B cell (primary cell): ENCODE data around the gene DDAH1. TPM values are rescaled to one million over a fixed set of nuclear protein-coding genes. Genes with fewer than 3 reads are reported as not detected.

Experiments used
- ATAC-seq: fragments of 200-7000 bp; cut with Tn5 transposase; one replicate; pipeline ENCODE4 v1.10.0; 2021; ENCODE audit warnings: low read depth, mild to moderate bottlenecking, moderate number of reproducible peaks, moderate library complexity
- CTCF ChIA-PET: fragments of 350-600 bp; sonication (Branson Sonifier 250); formaldehyde crosslinking; loops from one replicate; lab custom pipeline; 2021; ENCODE audit warnings: antibody characterized with exemption, inconsistent platforms; lab: Charles Lee
- POLR2A ChIA-PET: fragments of 350-600 bp; sonication (Branson Sonifier 250); formaldehyde crosslinking; loops from one replicate; lab custom pipeline; 2021; ENCODE audit warnings: antibody characterized with exemption; lab: Charles Lee
- DNase-seq: peaks from one replicate; pipeline ENCODE4 v3.0.0; 2013
- H2AFZ ChIP-seq: 2 replicates; pipeline ENCODE4 v1.6.1; 2012; ENCODE audit warnings: mild to moderate bottlenecking, low read depth, low read length; ENCODE audit not compliant: insufficient read depth, poor library complexity, severe bottlenecking
- H3K27ac ChIP-seq, 2 donors: 1 replicate in 1 of 2; 2 replicates in 1 of 2; pipeline ENCODE4 v1.5.1; 2012 to 2013; ENCODE audit warnings: low read length in 2 of 2, mild to moderate bottlenecking in 2 of 2, moderate library complexity in 1 of 2
- H3K27me3 ChIP-seq, 4 experiments: fragments of 200-600 bp in 1 of 4; sonication (generic) in 1 of 4; replicated peaks in 1 of 4; 1 replicate in 2 of 4; 2 replicates in 2 of 4; pipeline versions ENCODE4 v1.6.1 to v1.7.0; 2013 to 2016; ENCODE audit warnings: low read length in 3 of 4, mild to moderate bottlenecking in 2 of 4, mixed read lengths in 1 of 4, moderate library complexity in 1 of 4; ENCODE audit not compliant: insufficient read depth in 4 of 4, control insufficient read depth in 3 of 4; ENCODE audit errors: control extremely low read depth in 1 of 4
- H3K36me3 ChIP-seq, 2 experiments: replicated peaks in 1 of 2; 1 replicate in 1 of 2; 2 replicates in 1 of 2; pipeline versions ENCODE4 v1.6.1 to v1.7.1; 2013; ENCODE audit warnings: low read length in 1 of 2; ENCODE audit not compliant: insufficient read depth in 2 of 2, control insufficient read depth in 1 of 2; ENCODE audit errors: control extremely low read depth in 1 of 2, extremely low read depth in 1 of 2
- H3K4me1 ChIP-seq, 2 donors: fragments of 200-600 bp in 1 of 2; sonication (generic) in 1 of 2; 1 replicate in 1 of 2; 2 replicates in 1 of 2; pipeline versions ENCODE4 v1.5.1 to v1.6.1; 2013 to 2017; ENCODE audit warnings: low read length in 2 of 2; ENCODE audit not compliant: control insufficient read depth in 2 of 2, insufficient read depth in 2 of 2
- H3K4me2 ChIP-seq: replicated peaks from 2 replicates; pipeline ENCODE3; 2012; ENCODE audit warnings: mild to moderate bottlenecking, low read depth, low read length; ENCODE audit not compliant: poor library complexity, severe bottlenecking
- H3K4me3 ChIP-seq, 5 experiments: fragments of 200-600 bp in 1 of 5; sonication (generic) in 1 of 5; 1 replicate in 3 of 5; 2 replicates in 2 of 5; pipeline versions ENCODE4 v1.5.1 to v1.7.0; 2011 to 2016; ENCODE audit warnings: low read length in 4 of 5, mild to moderate bottlenecking in 4 of 5, low read depth in 2 of 5, control low read depth in 1 of 5, moderate library complexity in 1 of 5; ENCODE audit not compliant: insufficient read depth in 1 of 5; ENCODE audit errors: control extremely low read depth in 1 of 5, extremely low read depth in 1 of 5
- H3K79me2 ChIP-seq: fragments of 200-600 bp; sonication (generic); one replicate; pipeline ENCODE4 v1.6.0; 2016; ENCODE audit warnings: low read length; ENCODE audit not compliant: control insufficient read depth, insufficient read depth
- H3K9ac ChIP-seq: fragments of 200-600 bp; sonication (generic); 2 replicates; pipeline ENCODE4 v1.6.1; 2017; ENCODE audit warnings: mild to moderate bottlenecking, low read length, moderate library complexity
- H3K9me3 ChIP-seq, 3 donors: one replicate each; pipeline versions ENCODE4 v1.6.1 to v1.7.1; 2013; ENCODE audit warnings: low read length in 2 of 3; ENCODE audit not compliant: control insufficient read depth in 2 of 3, insufficient read depth in 1 of 3; ENCODE audit errors: control extremely low read depth in 1 of 3
- H4K20me1 ChIP-seq: 2 replicates; pipeline ENCODE4 v1.6.0; 2012; ENCODE audit warnings: mild to moderate bottlenecking, low read length; ENCODE audit not compliant: insufficient read depth, control insufficient read depth, poor library complexity, severe bottlenecking
- H3K27ac Mint-ChIP-seq: one replicate; pipeline ENCODE4 v1.8.0; 2021; ENCODE audit warnings: mixed read lengths
- H3K27me3 Mint-ChIP-seq: one replicate; pipeline ENCODE4 v1.8.0; 2021; ENCODE audit warnings: mixed read lengths
- H3K4me1 Mint-ChIP-seq: one replicate; pipeline ENCODE4 v1.8.0; 2021; ENCODE audit warnings: mixed read lengths
- H3K4me3 Mint-ChIP-seq: one replicate; pipeline ENCODE4 v1.8.0; 2021; ENCODE audit warnings: mixed read lengths
- H3K9me3 Mint-ChIP-seq: one replicate; pipeline ENCODE4 v1.8.0; 2022; ENCODE audit warnings: mixed read lengths; ENCODE audit not compliant: insufficient read depth
- CTCF ChIP-seq: fragments of 200-600 bp; IDR thresholded peaks from one replicate; pipeline ENCODE4 v1.8.0; 2022; ENCODE audit warnings: antibody characterized with exemption, mild to moderate bottlenecking
- EZH2 ChIP-seq: IDR thresholded peaks from 2 replicates; pipeline ENCODE4 v1.6.1; 2012; ENCODE audit warnings: borderline replicate concordance, low read depth, mild to moderate bottlenecking, moderate library complexity, low read length; ENCODE audit not compliant: insufficient read depth, poor library complexity, severe bottlenecking
- WGBS: methylation state at CpG from one replicate; pipeline ENCODE4 v1.1.5; 2013; ENCODE audit warnings: missing lambda C conversion rate; ENCODE audit not compliant: insufficient coverage; 5-methylcytosine and 5-hydroxymethylcytosine counted together
- intact Hi-C: fragments of 100-400 bp; cut with micrococcal nuclease; formaldehyde crosslinking; loops from one replicate; pipeline ENCODE4 v1.10.0; 2022
- polyA plus RNA-seq: library from polyadenylated mRNA; depleted of rRNA; stranded (reverse); fragments of >200 nt; gene quantifications from 2 replicates; pipeline ENCODE4 v1.2.3, GENCODE V29; 2012
- total RNA-seq, 2 donors: library from RNA; stranded (reverse); fragments of 120-200 nt in 1 of 2; gene quantifications; 1 replicate in 1 of 2; 2 replicates in 1 of 2; pipeline versions ENCODE4 v1.2.3 to v1.2.4, GENCODE V29; 2013 to 2022

Gene DDAH1
- total and polyA plus RNA-seq, 2 donors (not counting 1 experiment from before 2014, with no cell fraction given) = 0.04 TPM; not detected in 1

GRCh38 chr1:85326851-85327250 is 138.1 kb downstream of the DDAH1 start:
- H3K27me3 Mint-ChIP-seq = no peaks in the 10 kb centered on the region
- DNase-seq (no peak), ATAC-seq (no peak)
- Histone ChIP-seq H3K79me2 (no peaks in the 10 kb centered on the region), H4K20me1 (no peaks in the 10 kb centered on the region), H3K27ac (no peak overlapping the region), H3K4me2 (no peak overlapping the region), H3K9me3 (peaks cover 0 to under 1% (median 0%) of the 10 kb centered on the region in 3 donors), H3K9ac (no peak overlapping the region), H3K4me3 (no peak overlapping the region), H3K4me1 (peaks cover 18% of the 10 kb centered on the region in 2 donors), H3K27me3 (peaks cover 0 to 3% (median 0%) of the 10 kb centered on the region in 4 experiments), H3K36me3 (no peaks in the 10 kb centered on the region), H2AFZ (no peak overlapping the region)
- H3K27ac Mint-ChIP-seq = no peak overlapping the region
- ChIA-PET POLR2A (no interaction called here), CTCF (no interaction called here)
- peaks cover 21% of the 10 kb centered on the region for H3K4me1 Mint-ChIP-seq
- no peak overlapping the region for H3K4me3 Mint-ChIP-seq
- H3K9me3 Mint-ChIP-seq = no peaks in the 10 kb centered on the region
- intact Hi-C loops = no loop called here
- TF ChIP-seq CTCF = no peak
- no peak for TF ChIP-seq EZH2
- WGBS = 94% methylated on average over 3 of the region's 5 CpGs

DNA sequence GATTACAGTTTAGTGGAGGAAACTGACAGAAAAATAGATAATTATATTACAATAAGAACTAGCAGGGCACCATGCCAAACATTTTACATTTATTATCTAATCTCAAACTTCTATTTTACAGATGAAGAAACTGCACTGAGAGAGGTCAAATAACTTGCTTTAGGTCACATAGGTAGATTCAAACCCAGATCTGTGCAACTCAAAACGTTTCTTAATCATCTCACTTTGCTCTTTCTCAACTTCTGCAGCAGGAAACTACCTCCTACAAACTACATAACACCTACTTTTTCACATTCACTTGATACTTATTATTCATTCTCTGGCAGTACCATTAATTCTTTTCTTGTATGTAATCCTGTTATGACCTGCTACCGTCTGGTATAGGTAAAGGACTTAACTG is 138.6 kb downstream of the DDAH1 start:
- WGBS = 80% methylated on average over 2 of the region's 2 CpGs
- Mint-ChIP-seq H3K4me1 (peaks cover 17% of the 10 kb centered on the region), H3K27ac (no peak overlapping the region), H3K9me3 (no peaks in the 10 kb centered on the region), H3K4me3 (no peak overlapping the region), H3K27me3 (no peaks in the 10 kb centered on the region)
- Histone ChIP-seq H3K4me1 (peaks cover 13 to 14% of the 10 kb centered on the region in 2 donors), H3K27me3 (no peaks in the 10 kb centered on the region), H3K9me3 (no peaks in the 10 kb centered on the region), H3K79me2 (no peaks in the 10 kb centered on the region), H2AFZ (no peak overlapping the region), H3K4me3 (no peak overlapping the region), H4K20me1 (no peaks in the 10 kb centered on the region), H3K27ac (no peak overlapping the region), H3K4me2 (no peak overlapping the region), H3K36me3 (no peaks in the 10 kb centered on the region), H3K9ac (no peak overlapping the region)
- CTCF ChIA-PET = no interaction called here
- POLR2A ChIA-PET = no interaction called here
- DNase-seq (no peak), ATAC-seq (no peak)
- TF ChIP-seq CTCF = no peak
- no peak for TF ChIP-seq EZH2
- intact Hi-C loops = no loop called here
